Measurements from ENCODE around the gene GRIA2.
A peak's percentile ranks its signal among the peaks of the same experiment; 100 is the strongest.

DNA sequence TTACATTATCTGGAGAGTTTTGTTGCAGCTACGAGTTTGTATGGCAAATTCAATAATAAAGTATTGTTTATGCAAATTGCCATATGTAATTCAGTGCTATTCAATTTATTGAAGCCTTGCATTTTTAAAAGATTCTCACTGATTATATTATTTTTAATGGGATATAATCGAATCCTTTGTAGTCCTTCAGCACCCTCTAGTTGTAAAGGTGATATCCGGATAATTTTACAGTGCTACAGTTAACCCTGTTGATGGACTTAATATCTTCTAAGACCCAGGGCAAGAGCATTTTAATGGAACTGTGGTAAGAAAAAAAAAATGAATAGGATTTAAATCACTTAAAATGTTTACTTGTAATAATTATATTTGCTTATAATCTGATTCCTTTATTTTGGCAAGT lies 48.5 kb upstream of the GRIA2 start:
- TF ChIP-seq, protein P1, sequence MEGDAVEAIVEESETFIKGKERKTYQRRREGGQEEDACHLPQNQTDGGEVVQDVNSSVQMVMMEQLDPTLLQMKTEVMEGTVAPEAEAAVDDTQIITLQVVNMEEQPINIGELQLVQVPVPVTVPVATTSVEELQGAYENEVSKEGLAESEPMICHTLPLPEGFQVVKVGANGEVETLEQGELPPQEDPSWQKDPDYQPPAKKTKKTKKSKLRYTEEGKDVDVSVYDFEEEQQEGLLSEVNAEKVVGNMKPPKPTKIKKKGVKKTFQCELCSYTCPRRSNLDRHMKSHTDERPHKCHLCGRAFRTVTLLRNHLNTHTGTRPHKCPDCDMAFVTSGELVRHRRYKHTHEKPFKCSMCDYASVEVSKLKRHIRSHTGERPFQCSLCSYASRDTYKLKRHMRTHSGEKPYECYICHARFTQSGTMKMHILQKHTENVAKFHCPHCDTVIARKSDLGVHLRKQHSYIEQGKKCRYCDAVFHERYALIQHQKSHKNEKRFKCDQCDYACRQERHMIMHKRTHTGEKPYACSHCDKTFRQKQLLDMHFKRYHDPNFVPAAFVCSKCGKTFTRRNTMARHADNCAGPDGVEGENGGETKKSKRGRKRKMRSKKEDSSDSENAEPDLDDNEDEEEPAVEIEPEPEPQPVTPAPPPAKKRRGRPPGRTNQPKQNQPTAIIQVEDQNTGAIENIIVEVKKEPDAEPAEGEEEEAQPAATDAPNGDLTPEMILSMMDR (conservative IDR thresholded peaks at IDR 0.05): peak; percentile 51; the same call in 1 of the 2 replicates
- no peak for TF ChIP-seq EZH2 (IDR thresholded peaks at IDR 0.05; ENCODE audit: low read depth)
